CD14-positive monocyte (primary cell): Measurements from ENCODE around the gene SPDYE4. TPM values are rescaled to one million over a fixed set of nuclear protein-coding genes. Genes with fewer than 3 reads are reported as not detected.

Source experiments
- DNase-seq, 3 donors: peaks; one replicate each; pipeline ENCODE4 v3.0.0-alpha.2; 2011 to 2022
- H2AFZ ChIP-seq: 2 replicates; pipeline ENCODE4 v1.6.0; 2012; ENCODE audit warnings: mild to moderate bottlenecking, low read depth, low read length, inconsistent platforms; ENCODE audit not compliant: insufficient read depth, poor library complexity, severe bottlenecking
- H3K27ac ChIP-seq, 2 donors: 1 replicate in 1 of 2; 2 replicates in 1 of 2; pipeline ENCODE4 v1.5.1; 2012 to 2013; ENCODE audit warnings: low read length in 2 of 2, control low read depth in 1 of 2, inconsistent platforms in 1 of 2, low read depth in 1 of 2, mild to moderate bottlenecking in 1 of 2
- H3K27me3 ChIP-seq, 2 donors: one replicate each; pipeline versions ENCODE4 v1.6.0 to v1.6.1; 2011 to 2013; ENCODE audit warnings: low read length in 2 of 2; ENCODE audit not compliant: control insufficient read depth in 2 of 2, insufficient read depth in 2 of 2
- H3K36me3 ChIP-seq, 2 donors: replicated peaks in 1 of 2; 1 replicate in 1 of 2; 2 replicates in 1 of 2; pipeline versions ENCODE4 v1.5.1 to v1.6.1; 2012 to 2013; ENCODE audit warnings: low read length in 2 of 2, control low read depth in 1 of 2, inconsistent platforms in 1 of 2, mild to moderate bottlenecking in 1 of 2; ENCODE audit not compliant: insufficient read depth in 2 of 2, control insufficient read depth in 1 of 2
- H3K4me1 ChIP-seq, 2 donors: 1 replicate in 1 of 2; 2 replicates in 1 of 2; pipeline versions ENCODE4 v1.5.1 to v1.6.1; 2012 to 2013; ENCODE audit warnings: low read length in 2 of 2, control low read depth in 1 of 2, inconsistent platforms in 1 of 2, mild to moderate bottlenecking in 1 of 2, moderate library complexity in 1 of 2; ENCODE audit not compliant: insufficient read depth in 2 of 2, control insufficient read depth in 1 of 2
- H3K4me2 ChIP-seq: replicated peaks from 2 replicates; pipeline ENCODE3; 2012; ENCODE audit warnings: low read length, moderate library complexity, mild to moderate bottlenecking; ENCODE audit not compliant: poor library complexity, severe bottlenecking; ENCODE audit errors: extremely low read depth
- H3K4me3 ChIP-seq, 3 experiments: fragments of 200-600 bp in 1 of 3; sonication (generic) in 1 of 3; replicated peaks in 1 of 3; 1 replicate in 2 of 3; 2 replicates in 1 of 3; pipeline ENCODE4 v1.5.1; 2011 to 2013; ENCODE audit warnings: low read length in 3 of 3, mild to moderate bottlenecking in 3 of 3, control low read depth in 2 of 3, low read depth in 2 of 3, inconsistent platforms in 1 of 3, moderate library complexity in 1 of 3
- H3K79me2 ChIP-seq: 2 replicates; pipeline ENCODE4 v1.6.0; 2012; ENCODE audit warnings: mild to moderate bottlenecking, control low read depth, inconsistent platforms, low read length, moderate library complexity; ENCODE audit not compliant: insufficient read depth
- H3K9ac ChIP-seq: 2 replicates; pipeline ENCODE4 v1.6.0; 2017; ENCODE audit warnings: low read length, mild to moderate bottlenecking; ENCODE audit not compliant: insufficient read depth, poor library complexity, severe bottlenecking
- H3K9me3 ChIP-seq, 2 donors: replicated peaks in 1 of 2; 1 replicate in 1 of 2; 2 replicates in 1 of 2; pipeline versions ENCODE4 v1.5.1 to v1.6.1; 2012 to 2013; ENCODE audit warnings: low read length in 2 of 2, control low read depth in 1 of 2; ENCODE audit not compliant: control insufficient read depth in 1 of 2, insufficient read depth in 1 of 2
- H4K20me1 ChIP-seq: 2 replicates; pipeline ENCODE4 v1.6.0; 2012; ENCODE audit warnings: mild to moderate bottlenecking, low read length, control low read depth, moderate library complexity; ENCODE audit not compliant: insufficient read depth
- H3K27ac Mint-ChIP-seq, 7 donors: one replicate each; pipeline ENCODE4 v1.8.0; 2020; ENCODE audit warnings: mild to moderate bottlenecking in 7 of 7, mixed read lengths in 7 of 7, moderate library complexity in 6 of 7, inconsistent platforms in 2 of 7
- H3K27me3 Mint-ChIP-seq, 3 donors: one replicate each; pipeline ENCODE4 v1.8.0; 2021 to 2022; ENCODE audit warnings: low read depth in 3 of 3, mild to moderate bottlenecking in 3 of 3, mixed read lengths in 3 of 3, moderate library complexity in 3 of 3, inconsistent platforms in 1 of 3
- H3K36me3 Mint-ChIP-seq, 2 donors: one replicate each; pipeline ENCODE4 v1.8.0; 2020; ENCODE audit warnings: mixed read lengths in 2 of 2, inconsistent platforms in 1 of 2, mild to moderate bottlenecking in 1 of 2
- H3K4me1 Mint-ChIP-seq: one replicate; pipeline ENCODE4 v1.8.0; 2020; ENCODE audit warnings: mild to moderate bottlenecking, mixed read lengths
- H3K4me3 Mint-ChIP-seq, 2 donors: one replicate each; pipeline ENCODE4 v1.8.0; 2020; ENCODE audit warnings: mild to moderate bottlenecking in 2 of 2, mixed read lengths in 2 of 2, moderate library complexity in 1 of 2
- H3K9me3 Mint-ChIP-seq, 7 donors: one replicate each; pipeline ENCODE4 v1.8.0; 2020 to 2022; ENCODE audit warnings: mixed read lengths in 7 of 7, mild to moderate bottlenecking in 6 of 7, moderate library complexity in 6 of 7, inconsistent platforms in 2 of 7
- CTCF ChIP-seq: fragments of 200-600 bp; IDR thresholded peaks from one replicate; pipeline ENCODE4 v1.8.0; 2022; ENCODE audit warnings: antibody characterized with exemption, mild to moderate bottlenecking
- WGBS: methylation state at CpG from one replicate; pipeline ENCODE4 v1.1.5; 2013; ENCODE audit warnings: missing lambda C conversion rate; ENCODE audit not compliant: insufficient coverage; 5-methylcytosine and 5-hydroxymethylcytosine counted together
- intact Hi-C, 2 donors: fragments of 100-400 bp; cut with micrococcal nuclease; formaldehyde crosslinking; loops; one replicate each; pipeline versions ENCODE4 v1.15.0 to v1.15.1; 2023
- polyA plus RNA-seq, 3 donors: library from polyadenylated mRNA; depleted of rRNA in 1 of 3; unstranded in 2 of 3; stranded (reverse) in 1 of 3; fragments of 300-500 nt in 2 of 3; fragments of >200 nt in 1 of 3; fragmentation: Illumina TruSeq in 2 of 3; gene quantifications; 1 replicate in 2 of 3; 2 replicates in 1 of 3; pipeline ENCODE4 v1.2.3, GENCODE V29; 2012 to 2021

SPDYE4 gene
- polyA plus RNA-seq, 3 donors: 0.09 TPM; not detected in 2

GRCh38 chr17:8785547-8786413, 27.4 kb upstream of the SPDYE4 start:
- whole genome bisulfite sequencing: 46% methylated on average over 10 of the region's 19 CpGs
- H3K9me3 ChIP-seq: no peaks in the 10 kb centered on the region
- no peaks in the 10 kb centered on the region for H3K36me3 Mint-ChIP-seq
- H3K4me3 ChIP-seq: no peak overlapping the region
- H3K27ac ChIP-seq: no peak overlapping the region
- H4K20me1 ChIP-seq: no peaks in the 10 kb centered on the region
- H3K4me2 ChIP-seq: peak overlapping the region; percentile 56
- TF ChIP-seq CTCF: peak; percentile 93
- no peaks in the 10 kb centered on the region for H3K36me3 ChIP-seq
- H3K4me3 Mint-ChIP-seq: peak overlapping the region in 1 of 2 donors; percentile 51
- H3K27me3 Mint-ChIP-seq: no peaks in the 10 kb centered on the region
- peaks cover 19 to 28% of the 10 kb centered on the region in 2 donors for H3K4me1 ChIP-seq
- peak; percentile 42 to 72 (median 64) for DNase-seq
- peaks cover 0 to 2% (median 0%) of the 10 kb centered on the region in 7 donors for H3K9me3 Mint-ChIP-seq
- H3K4me1 Mint-ChIP-seq: peaks cover 27% of the 10 kb centered on the region
- intact Hi-C loops: loop anchor here in 1 of 2 donors (10.0 kb wide), 1 partner anchor 401 kb away; the partner anchor contains the start of gene RPL26
- H3K27me3 ChIP-seq: no peaks in the 10 kb centered on the region
- H2AFZ ChIP-seq: peak overlapping the region; percentile 71
- H3K27ac Mint-ChIP-seq: no peak overlapping the region
- H3K9ac ChIP-seq: no peak overlapping the region
- no peaks in the 10 kb centered on the region for H3K79me2 ChIP-seq

DNA sequence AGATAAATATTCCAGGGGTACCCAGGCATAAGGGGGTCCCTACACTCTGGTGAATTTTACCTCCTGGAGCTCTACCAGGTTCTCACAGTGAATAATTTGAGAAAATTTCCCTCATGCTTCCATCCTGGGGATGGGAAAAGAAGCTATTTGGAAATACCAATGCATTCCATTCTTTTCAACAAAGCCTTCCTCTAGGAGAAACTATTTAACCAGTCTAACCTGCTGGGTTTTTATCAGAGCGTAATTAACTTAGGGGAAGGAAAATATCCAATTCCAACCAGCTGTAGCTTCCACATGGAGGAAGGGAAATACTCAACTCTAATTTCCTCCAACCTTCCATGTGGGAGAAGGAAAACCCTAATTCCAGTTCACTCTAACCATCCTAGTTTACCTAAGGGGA, 23.8 kb upstream of the SPDYE4 start:
- Histone ChIP-seq H3K4me1 (peaks cover 18 to 32% of the 10 kb centered on the region in 2 donors), H3K79me2 (no peaks in the 10 kb centered on the region), H2AFZ (peak overlapping the region; percentile 46), H3K36me3 (no peaks in the 10 kb centered on the region), H3K9ac (no peak overlapping the region), H4K20me1 (no peaks in the 10 kb centered on the region), H3K9me3 (no peaks in the 10 kb centered on the region), H3K4me3 (no peak overlapping the region), H3K27ac (no peak overlapping the region), H3K4me2 (no peak overlapping the region), H3K27me3 (no peaks in the 10 kb centered on the region)
- no CpG with 5 or more reads among the region's 1 CpG for WGBS
- TF ChIP-seq CTCF: no peak
- H3K27me3 Mint-ChIP-seq: no peaks in the 10 kb centered on the region
- H3K9me3 Mint-ChIP-seq: peaks cover 0 to 2% (median 0%) of the 10 kb centered on the region in 7 donors
- no peak overlapping the region for H3K4me3 Mint-ChIP-seq
- intact Hi-C loops: loop anchor here in 1 of 2 donors (10.0 kb wide), 1 partner anchor 397 kb away; the partner anchor contains the start of gene RPL26
- no peaks in the 10 kb centered on the region for H3K36me3 Mint-ChIP-seq
- DNase-seq: no peak
- H3K4me1 Mint-ChIP-seq: peaks cover 34% of the 10 kb centered on the region
- no peak overlapping the region for H3K27ac Mint-ChIP-seq
